GM12891 (cell line): Measurements from ENCODE around the gene RUFY4.
"Not testable (repeated sequence)": the region's sequence is repeated elsewhere in the genome, so short reads cannot be mapped to it uniquely, and the experiment has no call there.

Source experiments
- DNase-seq: peaks from one replicate; pipeline ENCODE4 v3.0.0; 2011; ENCODE audit warnings: low spot score; ENCODE audit not compliant: insufficient read length
- FAIRE-seq: peaks from 2 replicates; lab custom pipeline; 2011; peaks lifted over from hg19 to GRCh38; lab: Jason Lieb, UNC
- PAX5 ChIP-seq: IDR thresholded peaks from 2 replicates; pipeline ENCODE4 v1.6.1; 2011; ENCODE audit warnings: low read length, moderate library complexity, mild to moderate bottlenecking; ENCODE audit not compliant: insufficient read depth, severe bottlenecking
- POLR2A ChIP-seq: IDR thresholded peaks from 2 replicates; pipeline ENCODE4 v1.6.1; 2011; ENCODE audit warnings: low read depth, low read length, control low read depth
- POLR2AphosphoS5 ChIP-seq: IDR thresholded peaks from 2 replicates; pipeline ENCODE4 v1.6.1; 2011; ENCODE audit warnings: low read depth, low read length, control low read depth
- POU2F2 ChIP-seq: IDR thresholded peaks from 2 replicates; pipeline ENCODE4 v1.6.1; 2011; ENCODE audit warnings: low read depth, mild to moderate bottlenecking, control low read depth, low read length, moderate library complexity
- SPI1 ChIP-seq: IDR thresholded peaks from 2 replicates; pipeline ENCODE4 v1.6.1; 2011; ENCODE audit warnings: low read depth, low read length, control low read depth
- TAF1 ChIP-seq: IDR thresholded peaks from 2 replicates; pipeline ENCODE4 v1.6.1; 2011; ENCODE audit warnings: low read depth, low read length, control low read depth

RUFY4 gene

GRCh38 chr2:218039171-218039570 lies 29.9 kb upstream of the RUFY4 start:
- no peak for TF ChIP-seq TAF1
- TF ChIP-seq POLR2A: no peak
- TF ChIP-seq SPI1: no peak
- no peak for TF ChIP-seq POLR2AphosphoS5
- no peak for TF ChIP-seq PAX5
- no peak for TF ChIP-seq POU2F2
- DNase-seq: no peak
- FAIRE-seq: no peak

GRCh38 chr2:218040883-218041282 lies 28.2 kb upstream of the RUFY4 start:
- no peak for TF ChIP-seq SPI1
- TF ChIP-seq PAX5: no peak
- TF ChIP-seq POU2F2: no peak
- TF ChIP-seq POLR2A: peak; percentile 62; the same call in 1 of the 2 replicates
- no peak for TF ChIP-seq TAF1
- no peak for TF ChIP-seq POLR2AphosphoS5
- DNase-seq (no peak), FAIRE-seq (no peak)

- TF ChIP-seq POU2F2 (no peak), TAF1 (0 out of 2 replicates have a peak, but pooled peaks have one; percentile 22), POLR2AphosphoS5 (peak; percentile 57; the same call in 1 of the 2 replicates), SPI1 (no peak), POLR2A (no peak), PAX5 (no peak)
- DNase-seq: no peak
- peak; percentile 81 for FAIRE-seq
These were observed 27.5 kb upstream of the RUFY4 start for GRCh38 chr2:218041302-218042168.

DNA sequence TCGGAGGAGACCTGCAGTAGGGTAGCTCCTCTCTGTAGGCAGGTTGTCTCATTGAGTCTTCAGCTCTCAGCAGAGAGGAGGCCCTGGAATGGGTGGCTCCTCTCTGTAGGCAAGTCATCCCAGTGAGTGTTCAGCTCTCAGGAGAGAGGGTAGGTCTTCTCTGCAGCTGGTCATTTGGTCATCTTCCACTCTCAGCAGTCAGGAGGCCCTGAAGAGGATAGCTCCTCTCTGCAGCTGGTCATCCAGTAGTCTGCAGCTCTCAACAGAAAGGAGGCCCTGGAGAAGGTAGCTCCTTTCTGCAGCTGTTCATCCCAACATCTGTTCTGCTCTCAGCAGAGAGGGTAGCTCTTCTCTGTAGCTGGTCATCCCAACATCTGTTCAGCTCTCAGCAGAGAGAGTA lies 26.0 kb upstream of the RUFY4 start:
- TF ChIP-seq POLR2AphosphoS5: no peak
- no peak for TF ChIP-seq POU2F2
- no peak for TF ChIP-seq TAF1
- TF ChIP-seq PAX5: no peak
- TF ChIP-seq POLR2A: no peak
- TF ChIP-seq SPI1: no peak
- FAIRE-seq (no peak), DNase-seq (no peak)

- DNase-seq (no peak), FAIRE-seq (no peak)
- no peak for TF ChIP-seq TAF1
- TF ChIP-seq PAX5: no peak
- no peak for TF ChIP-seq SPI1
- no peak for TF ChIP-seq POLR2AphosphoS5
- TF ChIP-seq POLR2A: no peak
- TF ChIP-seq POU2F2: no peak
These were observed 25.3 kb upstream of the RUFY4 start for GRCh38 chr2:218043701-218044109.

DNA sequence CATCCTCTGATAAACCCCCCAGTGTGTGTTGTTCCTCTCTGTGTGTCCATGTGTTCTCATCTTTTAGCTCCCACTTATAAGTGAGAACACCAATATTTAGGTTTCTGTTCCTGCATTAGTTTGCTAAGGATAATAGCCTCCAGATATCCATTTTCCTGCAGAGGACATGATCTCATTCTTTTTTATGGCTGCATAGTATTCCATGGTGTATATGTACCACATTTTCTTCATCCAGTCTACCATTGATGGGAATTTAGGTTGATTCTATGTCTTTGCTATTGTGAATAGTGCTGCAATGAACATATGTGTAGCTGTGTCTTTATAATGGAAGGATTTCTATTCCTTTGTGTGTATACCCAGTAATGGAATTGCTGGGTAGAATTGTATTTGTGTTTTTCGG lies 24.5 kb upstream of the RUFY4 start:
- not testable (repeated sequence) for FAIRE-seq, DNase-seq

DNA sequence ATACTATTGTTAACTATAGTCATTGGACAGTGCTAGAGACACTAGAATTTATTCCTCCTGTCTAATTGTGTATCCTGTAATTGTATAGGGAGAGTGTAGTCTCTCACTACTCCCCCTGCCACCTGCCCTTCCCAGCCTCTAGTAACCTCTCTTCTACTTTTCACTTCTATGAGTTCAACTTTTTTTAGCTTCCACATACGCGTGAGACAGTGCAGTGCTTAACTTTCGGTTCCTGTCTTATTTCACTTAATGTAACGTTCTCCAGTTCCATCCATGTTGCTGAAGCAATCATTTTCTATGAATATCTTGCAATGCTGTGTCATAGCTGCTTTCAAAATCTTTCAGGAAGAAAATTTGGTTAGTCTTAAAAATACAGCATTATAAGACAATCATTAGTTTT lies 22.8 kb upstream of the RUFY4 start:
- TF ChIP-seq POU2F2: no peak
- TF ChIP-seq PAX5: no peak
- peak; percentile 93 for TF ChIP-seq SPI1
- TF ChIP-seq POLR2A: no peak
- TF ChIP-seq POLR2AphosphoS5: no peak
- TF ChIP-seq TAF1: no peak
- peak; percentile 93 for FAIRE-seq
- no peak for DNase-seq

DNA sequence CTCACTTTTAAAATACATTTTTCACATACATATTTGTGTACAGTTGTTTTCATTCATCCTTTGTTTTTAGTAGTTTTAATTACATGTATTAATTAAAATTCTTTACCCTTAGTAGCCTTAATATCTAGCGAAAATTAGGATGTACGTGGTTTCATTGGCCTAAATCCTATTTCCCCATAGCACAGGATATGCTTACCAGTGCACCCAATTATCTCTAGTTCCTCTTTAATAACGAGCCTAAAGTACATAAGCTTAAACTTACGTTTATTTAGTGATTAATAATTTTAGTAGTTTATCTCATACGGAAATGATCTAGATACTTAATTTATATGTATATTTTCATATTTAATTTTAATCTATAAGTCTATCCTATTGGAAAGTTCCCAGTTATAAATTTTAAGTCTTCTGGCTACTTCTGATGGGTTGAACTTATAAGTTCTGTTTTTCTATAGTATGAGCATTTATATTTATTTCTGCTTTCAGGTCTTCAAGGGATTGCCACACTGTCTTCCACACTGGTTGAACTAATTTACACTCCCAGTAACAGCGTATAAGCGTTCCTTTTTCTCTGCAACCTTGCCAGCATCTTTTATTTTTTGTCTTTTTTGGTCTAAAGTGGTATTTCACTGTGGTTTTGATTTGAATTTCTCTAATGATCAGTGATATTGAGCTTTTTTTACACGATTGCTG lies 21.4 kb upstream of the RUFY4 start:
- peak; percentile 38; the same call in 1 of the 2 replicates for TF ChIP-seq SPI1
- TF ChIP-seq POU2F2: no peak
- FAIRE-seq: no peak
- DNase-seq: no peak

GRCh38 chr2:218051903-218052302 lies 17.1 kb upstream of the RUFY4 start:
- DNase-seq (no peak), FAIRE-seq (no peak)
- TF ChIP-seq PAX5 (no peak), SPI1 (no peak), TAF1 (no peak), POU2F2 (no peak), POLR2AphosphoS5 (no peak), POLR2A (no peak)

DNA sequence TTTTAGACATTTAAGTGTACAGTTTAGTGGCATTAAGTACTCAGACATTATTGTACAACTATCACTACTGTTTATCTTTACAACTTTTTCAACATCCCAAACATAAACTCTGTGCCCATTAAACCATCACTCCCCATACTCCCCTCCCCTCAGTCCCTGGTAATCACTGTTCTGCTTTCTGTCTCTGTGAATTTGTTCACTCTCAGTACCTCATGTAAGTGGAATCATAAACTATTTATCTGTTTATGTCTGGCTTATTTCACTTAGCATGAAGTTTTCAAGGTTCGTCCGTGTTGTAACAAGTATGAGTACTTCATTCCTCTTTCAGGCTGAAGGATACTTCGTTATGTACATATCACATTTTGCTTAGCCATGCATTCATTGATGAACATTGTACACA lies 9.8 kb upstream of the RUFY4 start:
- FAIRE-seq (no peak), DNase-seq (no peak)
- TF ChIP-seq POLR2A: no peak
- TF ChIP-seq PAX5: no peak
- no peak for TF ChIP-seq TAF1
- no peak for TF ChIP-seq POU2F2
- TF ChIP-seq POLR2AphosphoS5: no peak
- TF ChIP-seq SPI1: no peak
